Motor neuron (in vitro differentiated cells): Measurements from ENCODE around the gene SP140L. TPM values are rescaled to one million over a fixed set of nuclear protein-coding genes. Genes with fewer than 3 reads are reported as not detected.
"Not testable (repeated sequence)": the region's sequence is repeated elsewhere in the genome, so short reads cannot be mapped to it uniquely, and the experiment has no call there.

Experiments used
- ATAC-seq, 8 experiments: fragments of 200-7000 bp; cut with Tn5 transposase; replicated peaks in 6 of 8; 2 replicates each; pipeline ENCODE4 v1.8.0; 2021; ENCODE audit warnings: mild to moderate bottlenecking in 8 of 8, moderate library complexity in 8 of 8
- H3K27ac ChIP-seq, 2 donors: fragments of 250-450 bp; sonication (Bioruptor Pico); 2 replicates each; pipeline ENCODE4 v1.9.0; 2021; ENCODE audit warnings: antibody characterized with exemption in 2 of 2, mild to moderate bottlenecking in 2 of 2, moderate library complexity in 1 of 2
- H3K4me1 ChIP-seq, 2 donors: fragments of 250-450 bp; sonication (Bioruptor Pico); replicated peaks in 1 of 2; 2 replicates each; pipeline ENCODE4 v1.6.1; 2021; ENCODE audit warnings: antibody characterized with exemption in 2 of 2, mild to moderate bottlenecking in 2 of 2, moderate library complexity in 1 of 2
- H3K4me3 ChIP-seq, 5 donors: fragments of 250-450 bp; sonication (Bioruptor Pico); 2 replicates each; pipeline ENCODE4 v1.9.0; 2021; ENCODE audit warnings: antibody characterized with exemption in 5 of 5, mild to moderate bottlenecking in 5 of 5, moderate library complexity in 4 of 5
- WGBS, 10 experiments: fragments of 450-650 bp; shearing (Covaris generic); methylation state at CpG; one replicate each; pipeline ENCODE4 v1.0.0; 2022; 5-methylcytosine and 5-hydroxymethylcytosine counted together
- in situ Hi-C, 9 experiments: fragments of 400-800 bp; cut with MboI; loops; one replicate each; pipeline ENCODE4 v1.15.0; 2021; ENCODE audit warnings: low sequenced_read_pairs in 9 of 9, low pct_unique_long_range_greater_than_20kb in 2 of 9; ENCODE audit not compliant: unreplicated experiment in 9 of 9
- total RNA-seq, 8 experiments: library from RNA; unstranded; fragments of 300-600 nt; gene quantifications; 2 replicates each; pipeline versions ENCODE4 v1.2.3 to v1.2.4, GENCODE V29; 2022

SP140L gene
- total RNA-seq, 8 experiments from 2014 or later: 0.43 to 28.4 (median 2.2) TPM

DNA sequence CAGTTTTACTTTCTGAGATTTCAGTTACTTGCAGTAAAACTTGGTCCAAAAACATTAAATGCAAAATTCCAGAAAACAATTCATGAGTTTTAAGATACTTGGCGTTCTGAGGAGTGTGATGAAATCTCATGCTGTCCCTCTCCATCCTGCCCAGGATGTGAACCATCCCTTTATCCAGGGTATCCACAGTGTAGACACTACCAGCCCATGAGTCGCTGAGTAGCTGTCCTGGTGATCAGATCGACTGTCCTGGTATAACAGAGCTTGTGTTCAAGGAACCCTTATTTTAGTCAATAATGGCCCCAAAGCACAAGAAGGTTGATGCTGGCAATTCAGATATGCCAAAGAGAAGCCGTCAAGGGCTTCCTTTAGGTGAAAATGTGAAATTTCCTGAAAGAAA is 92.2 kb downstream of the SP140L start:
- ATAC-seq: no peak
- in situ Hi-C loops: no loop called here
- Histone ChIP-seq H3K4me3 (no peak overlapping the region), H3K4me1 (no peaks in the 10 kb centered on the region), H3K27ac (no peak overlapping the region)
- 60 to 100% (median 81%) methylated on average over 1 to 4 of the region's 4 CpGs; no CpG with 5 or more reads in 1 of the 10 experiments for WGBS, 10 experiments

DNA sequence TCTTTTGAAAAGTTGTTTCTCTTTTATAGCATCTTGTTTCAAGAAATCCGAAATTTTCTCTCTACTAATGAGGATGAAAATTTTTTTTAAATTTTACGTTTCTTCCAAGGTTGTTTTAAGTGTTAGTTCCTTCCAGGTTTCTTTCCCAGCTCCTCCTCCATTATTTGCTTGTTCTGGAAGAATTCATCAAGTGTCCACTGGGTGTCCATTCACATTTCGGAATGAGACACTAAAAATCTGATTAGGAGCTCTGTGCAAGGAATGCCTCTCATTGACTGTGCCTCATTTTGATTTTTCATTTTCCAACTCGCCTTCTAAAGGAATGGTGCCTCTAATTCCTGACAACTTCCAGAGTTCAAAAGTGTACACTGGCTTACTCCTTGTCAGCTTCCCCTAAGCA is 95.2 kb downstream of the SP140L start:
- H3K4me3 ChIP-seq: no peak overlapping the region
- no peak for ATAC-seq
- 47 to 83% (median 65%) methylated on average over 3 to 4 of the region's 4 CpGs for WGBS, 10 experiments
- no peak overlapping the region for H3K27ac ChIP-seq
- no peaks in the 10 kb centered on the region for H3K4me1 ChIP-seq
- in situ Hi-C loops: no loop called here

- H3K4me3 ChIP-seq: no peak overlapping the region
- ATAC-seq: peak in 3 of 8 experiments; percentile 50 to 93 (median 81)
- H3K27ac ChIP-seq: no peak overlapping the region
- no peaks in the 10 kb centered on the region for H3K4me1 ChIP-seq
- in situ Hi-C loops: no loop called here
- 83 to 100% (median 98%) methylated on average over 1 to 3 of the region's 3 CpGs; no CpG with 5 or more reads in 4 of the 10 experiments for WGBS, 10 experiments
Observed at GRCh38 chr2:230423851-230424458, 97.0 kb downstream of the SP140L start.

DNA sequence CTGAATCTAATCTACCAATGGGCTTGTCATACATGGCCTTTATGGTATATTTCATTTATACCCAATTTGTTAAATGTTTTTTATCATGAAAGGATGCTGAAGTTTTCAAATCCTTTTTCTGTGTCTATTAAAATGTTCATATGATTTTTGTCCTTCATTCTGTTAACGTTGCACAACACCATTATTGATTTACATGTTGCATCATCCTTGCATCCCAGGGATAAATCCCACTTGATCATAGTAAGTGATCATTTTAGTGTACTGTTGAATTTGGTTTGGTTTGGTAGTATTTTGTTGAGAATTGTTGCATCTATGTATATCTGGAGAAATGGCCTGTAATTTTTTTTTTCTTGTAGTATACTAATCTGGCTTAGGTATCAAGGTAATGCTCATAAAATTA is 98.4 kb downstream of the SP140L start:
- 0 to 100% (median 77%) methylated on average over 1 of the region's 1 CpG; no CpG with 5 or more reads in 1 of the 10 experiments for WGBS, 10 experiments
- Histone ChIP-seq H3K4me1 (no peaks in the 10 kb centered on the region), H3K4me3 (no peak overlapping the region), H3K27ac (no peak overlapping the region)
- ATAC-seq: no peak
- in situ Hi-C loops: no loop called here

DNA sequence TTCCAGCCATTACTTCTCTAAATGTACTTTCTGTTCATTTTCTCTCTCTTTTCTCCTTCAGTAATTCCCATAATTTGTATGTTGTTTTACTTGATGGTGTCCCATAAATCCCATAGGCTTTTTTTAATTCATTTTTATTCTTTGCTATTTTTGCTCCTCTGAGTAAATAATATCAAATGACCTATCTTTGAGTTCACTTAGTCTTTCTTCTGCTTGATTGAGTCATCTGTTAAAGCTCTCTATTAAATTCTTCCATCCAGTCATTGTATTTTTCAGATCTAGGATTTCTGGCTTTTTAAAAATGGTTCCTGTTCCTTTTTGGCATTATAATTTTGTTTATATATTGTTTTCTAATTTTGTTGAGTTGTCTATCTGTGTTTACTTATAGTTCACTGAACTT is 102.5 kb downstream of the SP140L start:
- Histone ChIP-seq H3K4me1 (no peaks in the 10 kb centered on the region), H3K27ac (no peak overlapping the region), H3K4me3 (no peak overlapping the region)
- in situ Hi-C loops: no loop called here
- no peak for ATAC-seq

GRCh38 chr2:230430957-230431910 is 104.2 kb downstream of the SP140L start:
- ATAC-seq: no peak
- in situ Hi-C loops: no loop called here
- H3K4me1 ChIP-seq: no peaks in the 10 kb centered on the region
- H3K27ac ChIP-seq: no peak overlapping the region
- WGBS, 10 experiments: 29% methylated on average over 1 of the region's 1 CpG; no CpG with 5 or more reads in 9 of the 10 experiments
- no peak overlapping the region for H3K4me3 ChIP-seq

GRCh38 chr2:230434677-230435324 is 107.8 kb downstream of the SP140L start:
- peak in 2 of 8 experiments; percentile 47 to 62 for ATAC-seq
- Histone ChIP-seq H3K4me3 (no peak overlapping the region), H3K4me1 (no peaks in the 10 kb centered on the region), H3K27ac (no peak overlapping the region)
- in situ Hi-C loops: no loop called here
- 14 to 73% (median 58%) methylated on average over 1 to 4 of the region's 4 CpGs; no CpG with 5 or more reads in 2 of the 10 experiments for WGBS, 10 experiments

- H3K27ac ChIP-seq: no peak overlapping the region
- no peaks in the 10 kb centered on the region for H3K4me1 ChIP-seq
- no peak overlapping the region for H3K4me3 ChIP-seq
- ATAC-seq: no peak
- WGBS, 10 experiments: 33 to 93% (median 77%) methylated on average over 1 to 2 of the region's 2 CpGs
- in situ Hi-C loops: no loop called here
Observed at GRCh38 chr2:230435431-230435830, 108.4 kb downstream of the SP140L start.

GRCh38 chr2:230439121-230439520 is 112.1 kb downstream of the SP140L start:
- ATAC-seq, in situ Hi-C loops: not testable (repeated sequence)

GRCh38 chr2:230439590-230439989 is 112.6 kb downstream of the SP140L start:
- in situ Hi-C loops: no loop called here
- 16 to 96% (median 82%) methylated on average over 1 to 2 of the region's 2 CpGs for WGBS, 10 experiments
- H3K4me1 ChIP-seq: no peaks in the 10 kb centered on the region
- H3K27ac ChIP-seq: no peak overlapping the region
- no peak for ATAC-seq
- no peak overlapping the region for H3K4me3 ChIP-seq

More at GRCh38 chr2:230439121-230439520, 112.1 kb downstream of the SP140L start:
- not testable (repeated sequence) for H3K4me1 ChIP-seq, H3K4me3 ChIP-seq, H3K27ac ChIP-seq

DNA sequence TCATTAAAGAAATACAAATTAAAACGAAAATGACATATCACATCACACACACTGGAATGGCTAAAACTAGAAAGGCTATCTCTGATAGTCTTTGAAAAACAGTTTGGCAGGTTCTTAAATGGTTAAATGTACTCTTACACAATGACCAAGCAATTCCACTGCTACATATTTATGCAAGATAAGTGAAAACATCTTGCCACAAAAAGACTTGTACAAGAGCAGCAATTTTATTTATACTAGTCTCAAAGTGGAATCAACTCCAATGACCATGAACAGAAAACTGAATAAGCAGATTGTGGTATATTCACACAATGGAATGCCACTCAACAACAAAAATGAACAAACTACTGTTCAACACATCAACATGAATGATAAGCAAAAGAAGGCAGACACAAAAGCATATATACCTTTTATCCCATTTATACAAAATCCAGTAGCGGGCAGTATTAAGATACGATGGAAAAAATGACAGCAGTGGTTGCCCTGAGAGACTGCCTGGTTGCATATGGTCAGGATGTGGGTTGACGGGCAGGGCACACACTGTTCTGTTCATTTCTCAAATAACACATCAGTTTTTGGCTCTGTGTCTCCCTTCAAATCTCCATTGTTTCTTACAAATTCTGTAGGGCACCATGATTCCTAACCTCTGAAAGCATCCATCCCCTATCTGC is 114.4 kb downstream of the SP140L start:
- 22 to 83% (median 54%) methylated on average over 1 to 4 of the region's 4 CpGs; no CpG with 5 or more reads in 1 of the 10 experiments for WGBS, 10 experiments

GRCh38 chr2:230443541-230443940 is 116.5 kb downstream of the SP140L start:
- in situ Hi-C loops: no loop called here
- H3K4me3 ChIP-seq: no peak overlapping the region
- H3K4me1 ChIP-seq: no peaks in the 10 kb centered on the region
- no peak overlapping the region for H3K27ac ChIP-seq
- 0 to 100% (median 67%) methylated on average over 1 to 2 of the region's 2 CpGs; no CpG with 5 or more reads in 2 of the 10 experiments for WGBS, 10 experiments
- peak in 3 of 8 experiments; percentile 25 to 65 (median 64) for ATAC-seq

More for the DNA sequence above, 114.4 kb downstream of the SP140L start:
- in situ Hi-C loops: no loop called here
- H3K27ac ChIP-seq: no peak overlapping the region
- no peak overlapping the region for H3K4me3 ChIP-seq
- peak in 2 of 8 experiments; percentile 63 to 65 for ATAC-seq
- H3K4me1 ChIP-seq: no peaks in the 10 kb centered on the region

- no peaks in the 10 kb centered on the region for H3K4me1 ChIP-seq
- no peak overlapping the region for H3K27ac ChIP-seq
- no peak for ATAC-seq
- in situ Hi-C loops: no loop called here
- H3K4me3 ChIP-seq: no peak overlapping the region
- 60 to 100% (median 78%) methylated on average over 1 to 2 of the region's 2 CpGs; no CpG with 5 or more reads in 2 of the 10 experiments for WGBS, 10 experiments
Observed at GRCh38 chr2:230444832-230445231, 117.8 kb downstream of the SP140L start.
